NCI-H1417 (cell line): Measurements from ENCODE around the gene KMT2E.

ENCODE experiments used
- DNase-seq, 3 experiments: peaks; one replicate each; lab custom pipeline; 2025; lab: John Stamatoyannopoulos, UW

KMT2E gene

GRCh38 chr7:105084581-105084980 is 70.6 kb downstream of the KMT2E start:
- DNase-seq = no peak

- DNase-seq = no peak
These were observed 72.8 kb downstream of the KMT2E start for GRCh38 chr7:105086850-105087249.

- DNase-seq = no peak
These were observed 74.0 kb downstream of the KMT2E start for GRCh38 chr7:105087981-105088380.

- no peak for DNase-seq
These were observed 74.5 kb downstream of the KMT2E start for GRCh38 chr7:105088456-105088855.

- no peak for DNase-seq
These were observed 81.0 kb downstream of the KMT2E start for GRCh38 chr7:105094966-105095365.

GRCh38 chr7:105096306-105096705 is 82.3 kb downstream of the KMT2E start:
- no peak for DNase-seq

- DNase-seq = no peak
These were observed 83.6 kb downstream of the KMT2E start for GRCh38 chr7:105097619-105098018.

- peak in 2 of 3 experiments; percentile 11 to 58 for DNase-seq
These were observed 85.0 kb downstream of the KMT2E start for GRCh38 chr7:105098863-105099515.

GRCh38 chr7:105101864-105102263 is 87.9 kb downstream of the KMT2E start:
- no peak for DNase-seq

- no peak for DNase-seq
These were observed 88.8 kb downstream of the KMT2E start for GRCh38 chr7:105102557-105103352.

- DNase-seq = no peak
These were observed 91.6 kb downstream of the KMT2E start for GRCh38 chr7:105105579-105105978.

- no peak for DNase-seq
These were observed 92.5 kb downstream of the KMT2E start for GRCh38 chr7:105106473-105106872.

- DNase-seq = no peak
These were observed 93.5 kb downstream of the KMT2E start for GRCh38 chr7:105107458-105107857.

GRCh38 chr7:105112440-105113418 is 98.7 kb downstream of the KMT2E start:
- no peak for DNase-seq

- no peak for DNase-seq
These were observed 104.9 kb downstream of the KMT2E start for GRCh38 chr7:105118612-105119600.

- DNase-seq = no peak
These were observed 108.6 kb downstream of the KMT2E start for GRCh38 chr7:105122619-105123018.

- DNase-seq = no peak
These were observed 111.7 kb downstream of the KMT2E start for GRCh38 chr7:105125745-105126144.

GRCh38 chr7:105126436-105126975 is 112.5 kb downstream of the KMT2E start:
- DNase-seq = no peak

- DNase-seq = no peak
These were observed 113.2 kb downstream of the KMT2E start for GRCh38 chr7:105127179-105127578.

- no peak for DNase-seq
These were observed 116.0 kb downstream of the KMT2E start for GRCh38 chr7:105130048-105130447.

- no peak for DNase-seq
These were observed 116.6 kb downstream of the KMT2E start for GRCh38 chr7:105130580-105130979.
